ENCODE data around the gene BUD13.
A peak's percentile ranks its signal among the peaks of the same experiment; 100 is the strongest.

BUD13 gene

DNA sequence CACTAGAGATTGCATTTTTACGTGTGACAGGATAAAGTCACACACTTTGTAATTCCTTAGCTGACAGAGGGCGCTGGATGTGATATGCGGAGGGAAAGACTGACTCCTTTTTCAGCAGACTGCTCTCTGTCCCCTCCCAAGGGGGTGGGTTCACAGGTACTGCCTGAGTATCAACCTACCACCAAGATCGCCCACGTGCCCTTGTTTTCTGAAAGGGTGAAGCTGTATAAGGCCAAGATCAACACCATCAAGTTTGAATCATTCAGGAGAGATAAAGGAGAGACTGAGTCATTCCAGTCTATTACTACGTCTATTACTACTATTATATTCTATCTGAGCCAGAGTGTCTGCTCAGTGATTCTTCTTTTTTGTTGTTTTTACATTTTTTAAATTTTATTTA lies 30.7 kb downstream of the BUD13 start:
- DNase-seq, result no peak

- DNase-seq, result no peak
Observed at GRCh38 chr11:116740741-116741140, 32.0 kb downstream of the BUD13 start.

- no peak for DNase-seq
Observed at GRCh38 chr11:116738975-116739374, 33.8 kb downstream of the BUD13 start.

GRCh38 chr11:116736763-116737162 lies 36.0 kb downstream of the BUD13 start:
- DNase-seq, result no peak

DNA sequence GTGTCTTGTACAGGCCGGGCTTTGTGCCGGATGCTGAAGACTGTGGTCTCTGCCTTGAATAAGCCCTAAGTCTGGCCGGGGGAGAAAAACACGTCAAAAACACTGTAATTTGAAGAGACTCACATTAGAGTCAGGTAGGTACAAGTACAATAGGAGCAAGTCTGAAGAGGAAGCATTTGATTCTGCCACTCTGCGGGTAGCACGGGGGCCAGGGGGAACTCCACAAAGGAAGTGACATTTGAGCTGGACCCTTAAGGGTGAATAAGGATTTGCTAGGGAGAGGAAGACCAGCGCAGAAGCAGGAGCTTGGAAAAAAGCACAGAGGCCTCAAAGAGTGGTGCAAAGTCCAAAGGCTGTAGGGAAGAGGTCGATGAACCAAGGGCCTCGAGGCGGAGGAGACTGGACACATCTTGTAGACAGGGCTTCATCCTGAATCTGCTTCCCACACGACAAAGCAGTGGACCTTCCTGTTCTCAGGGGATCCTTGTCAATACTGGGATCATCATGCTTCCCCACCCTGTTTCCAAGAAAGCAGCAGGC lies 38.7 kb downstream of the BUD13 start:
- DNase-seq, result no peak

GRCh38 chr11:116733043-116733755 lies 39.6 kb downstream of the BUD13 start:
- no peak for DNase-seq

GRCh38 chr11:116732271-116733042 lies 40.3 kb downstream of the BUD13 start:
- DNase-seq, result peak; percentile 58 to 63

- no peak for DNase-seq
Observed at GRCh38 chr11:116731821-116732220, 41.0 kb downstream of the BUD13 start.

GRCh38 chr11:116731097-116731761 lies 41.6 kb downstream of the BUD13 start:
- DNase-seq, result no peak

GRCh38 chr11:116730601-116731000 lies 42.2 kb downstream of the BUD13 start:
- DNase-seq, result no peak

- DNase-seq, result no peak
Observed at GRCh38 chr11:116730241-116730561, 42.6 kb downstream of the BUD13 start.

GRCh38 chr11:116729501-116730240 lies 43.1 kb downstream of the BUD13 start:
- no peak for DNase-seq

DNA sequence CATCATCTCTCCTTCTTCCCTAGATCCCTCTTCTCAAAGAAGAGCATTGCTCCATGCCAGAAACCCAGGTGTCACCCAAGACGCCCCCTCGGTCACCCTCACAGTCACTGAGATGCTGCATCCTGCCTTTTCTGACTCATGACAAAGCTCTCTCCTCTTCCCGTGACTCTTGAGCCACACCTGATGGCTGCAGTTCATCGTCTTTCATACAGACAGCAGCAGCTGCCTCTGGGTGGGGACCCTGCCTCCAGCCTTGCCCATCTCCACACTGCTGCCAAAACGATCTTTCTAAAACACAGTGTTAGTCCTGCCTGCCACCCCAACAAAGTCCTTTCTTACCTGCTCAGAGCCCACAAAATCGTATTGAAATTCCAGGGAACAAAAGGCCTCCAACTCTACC lies 44.8 kb downstream of the BUD13 start:
- DNase-seq, result no peak

DNA sequence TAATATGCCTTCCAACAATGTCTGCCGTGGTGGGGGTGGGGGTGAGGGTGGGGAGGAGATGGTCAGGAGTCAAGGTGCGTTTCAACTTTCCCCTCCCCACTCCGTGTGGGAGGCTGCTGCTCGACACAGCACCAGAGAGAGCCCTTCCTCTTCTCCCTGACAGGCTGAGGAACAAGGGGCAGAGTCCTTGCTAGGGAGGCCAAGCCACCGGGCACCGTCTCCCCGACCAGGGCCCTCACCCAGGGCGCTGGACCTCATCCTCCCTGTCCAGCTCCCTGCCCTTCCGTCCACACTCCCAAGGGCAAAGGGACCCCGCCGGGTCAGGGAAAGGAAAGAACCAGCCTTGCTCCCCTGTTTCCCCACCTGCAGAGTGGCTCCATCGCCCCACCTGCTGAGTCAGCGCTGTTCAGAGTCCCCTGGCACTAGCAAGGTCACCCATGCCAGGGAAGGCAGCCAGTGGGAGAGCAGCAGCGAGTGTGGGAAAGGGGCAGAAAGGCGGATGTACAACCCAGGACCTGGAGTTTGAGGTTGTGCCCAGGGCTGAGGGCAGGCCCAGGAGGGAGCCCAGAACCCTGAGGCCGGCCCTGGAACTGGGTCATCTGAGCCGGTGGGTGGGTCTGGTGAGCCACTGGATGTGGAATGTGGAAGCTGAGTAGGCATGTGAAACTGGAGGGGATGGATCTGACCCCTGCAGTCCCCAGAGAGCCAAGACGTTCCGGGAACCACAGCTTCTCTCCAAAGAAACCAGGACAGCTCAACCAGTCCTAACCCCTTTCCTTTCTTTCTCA lies 47.2 kb downstream of the BUD13 start:
- DNase-seq, result no peak

DNA sequence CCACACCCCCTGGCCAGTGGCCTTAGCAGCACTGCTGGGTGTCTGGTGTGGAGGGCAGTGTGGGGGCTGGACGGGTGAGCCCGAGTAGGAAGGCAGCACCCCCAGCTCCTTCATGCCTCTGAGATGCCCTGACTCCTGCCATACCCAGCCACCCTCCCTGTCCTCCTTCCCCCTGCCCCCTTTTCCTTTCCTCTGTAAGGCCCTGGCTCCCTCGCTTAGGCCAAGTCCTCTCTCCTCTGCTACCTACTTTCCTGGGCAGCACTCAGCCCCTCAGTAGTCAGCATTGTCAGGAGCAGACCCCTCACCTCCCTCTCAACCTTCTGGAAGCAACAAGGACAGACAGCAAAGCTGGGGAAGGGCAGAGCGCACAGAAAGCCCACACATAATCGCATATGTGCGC lies 48.0 kb downstream of the BUD13 start:
- no peak for DNase-seq

DNA sequence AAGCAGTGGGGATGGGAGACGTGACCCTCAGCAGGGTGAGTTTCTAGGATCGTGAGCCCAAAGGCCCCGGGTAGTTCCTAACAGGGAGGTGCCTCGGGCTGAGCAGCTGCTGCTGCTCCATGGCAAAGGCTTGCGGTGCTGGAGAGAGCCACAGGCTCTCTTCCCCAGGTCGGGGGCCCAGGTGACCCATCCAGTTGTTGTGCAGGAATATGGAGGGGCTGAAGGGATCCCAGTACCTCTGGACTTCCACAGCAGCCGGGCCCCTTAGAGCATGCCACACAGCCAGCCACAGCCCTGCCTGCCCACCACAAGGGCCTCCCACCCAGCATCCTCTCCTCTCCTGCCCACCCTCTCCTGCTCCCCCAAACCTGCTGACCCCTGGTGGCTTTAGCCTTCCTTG lies 49.3 kb downstream of the BUD13 start:
- no peak for DNase-seq

GRCh38 chr11:116721988-116722387 lies 50.8 kb downstream of the BUD13 start:
- no peak for DNase-seq

DNA sequence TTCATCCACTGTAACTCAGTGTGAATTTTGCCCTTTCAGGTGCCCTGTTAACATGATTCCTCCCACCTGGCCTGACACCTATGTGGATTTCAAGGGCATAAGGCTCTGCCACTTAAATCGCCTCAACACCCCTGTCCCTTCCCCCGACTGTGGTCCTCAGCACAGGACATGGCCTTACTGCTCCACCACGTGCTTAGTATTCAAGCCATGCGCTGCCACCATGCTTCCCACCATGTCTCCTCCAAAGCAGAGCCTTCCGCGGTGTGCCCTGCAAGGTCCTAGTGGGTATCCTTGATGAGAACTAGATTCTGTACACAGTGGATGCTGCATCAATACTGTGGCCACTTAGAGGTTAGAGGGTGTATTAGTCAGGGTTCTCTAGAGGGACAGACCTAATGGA lies 51.9 kb downstream of the BUD13 start:
- DNase-seq, result no peak

GRCh38 chr11:116718955-116719501 lies 53.8 kb downstream of the BUD13 start:
- DNase-seq, result no peak

- no peak for DNase-seq
Observed at GRCh38 chr11:116716621-116717020, 56.2 kb downstream of the BUD13 start.

DNA sequence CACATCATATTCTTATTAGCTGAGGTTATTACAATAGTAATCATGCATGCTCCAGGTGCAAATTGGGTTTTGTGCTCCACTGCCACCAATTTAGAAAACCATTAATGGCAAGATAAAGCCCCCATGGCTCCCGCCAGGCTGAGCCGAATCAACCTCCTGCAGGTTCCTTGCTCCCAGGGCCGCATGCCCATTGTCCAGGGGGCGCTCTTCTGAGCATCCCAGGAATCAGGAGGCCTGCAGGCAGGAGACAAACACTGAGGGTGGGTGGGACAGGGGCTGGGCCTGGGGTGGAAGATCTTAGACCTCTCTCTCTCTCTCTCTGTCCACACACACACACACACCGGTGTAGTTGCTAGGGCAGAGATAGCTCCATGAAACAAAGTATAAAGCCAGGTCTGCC lies 57.4 kb downstream of the BUD13 start:
- no peak for DNase-seq

GRCh38 chr11:116714902-116715301 lies 57.9 kb downstream of the BUD13 start:
- DNase-seq, result no peak

Measured in AML-193 (cell line).